K562 (cell line): ENCODE results near the gene VEGFB. TPM values are rescaled to one million over a fixed set of nuclear protein-coding genes. Genes with fewer than 3 reads are reported as not detected.

Experiments used
- ATF1 ChIP-seq, 2 experiments: fragments of 450-650 bp in 1 of 2; IDR thresholded peaks; 2 replicates each; pipeline ENCODE4 v1.6.1; 2016; ENCODE audit warnings: missing compliant biosample characterization in 1 of 2, missing genetic modification characterization in 1 of 2
- CBX3 ChIP-seq, 2 experiments: IDR thresholded peaks; 1 replicate in 1 of 2; 2 replicates in 1 of 2; pipeline ENCODE4 v1.6.1; 2012; ENCODE audit warnings: inconsistent platforms in 2 of 2, low read length in 2 of 2, borderline replicate concordance in 1 of 2, control low read depth in 1 of 2
- CLOCK ChIP-seq: fragments of 250-450 bp; sonication (Bioruptor Pico); IDR thresholded peaks from 2 replicates; pipeline ENCODE4 v1.4.0; 2020; ENCODE audit warnings: mild to moderate bottlenecking, moderate library complexity, borderline replicate concordance
- EGR1 ChIP-seq: fragments of 450-650 bp; conservative IDR thresholded peaks from 2 replicates; pipeline ENCODE4 v1.6.1; 2017; ENCODE audit warnings: mild to moderate bottlenecking
- FOXO4 ChIP-seq: fragments of 450-650 bp; formaldehyde crosslinking; IDR thresholded peaks from 2 replicates; pipeline ENCODE4 v1.4.0; 2020; ENCODE audit warnings: mild to moderate bottlenecking, moderate library complexity
- MYC ChIP-seq, 2 experiments: fragments of 250-450 bp in 1 of 2; sonication (Bioruptor Pico) in 1 of 2; IDR thresholded peaks; 2 replicates each; pipeline versions ENCODE4 v1.5.1 to v1.6.1; 2012 to 2021; ENCODE audit warnings: low read depth in 2 of 2, borderline replicate concordance in 1 of 2, improper control_type of control experiment in 1 of 2, low read length in 1 of 2, mild to moderate bottlenecking in 1 of 2, moderate library complexity in 1 of 2
- NFIC ChIP-seq: fragments of 450-650 bp; IDR thresholded peaks from 2 replicates; pipeline ENCODE4 v1.6.1; 2017; ENCODE audit warnings: mild to moderate bottlenecking, inconsistent platforms
- POLR3A ChIP-seq: IDR thresholded peaks from 2 replicates; pipeline ENCODE4 v1.6.1; 2011; ENCODE audit warnings: borderline replicate concordance, mild to moderate bottlenecking, moderate library complexity; ENCODE audit not compliant: insufficient read length, insufficient read depth; ENCODE audit errors: extremely low read depth
- SIN3A ChIP-seq, 2 experiments: fragments of 150-350 bp in 1 of 2; IDR thresholded peaks; 2 replicates each; pipeline ENCODE4 v1.6.1; 2011 to 2016; ENCODE audit warnings: borderline replicate concordance in 2 of 2, low read depth in 2 of 2, low read length in 2 of 2, mild to moderate bottlenecking in 2 of 2, moderate library complexity in 2 of 2; ENCODE audit not compliant: control insufficient read depth in 1 of 2
- SRSF1 ChIP-seq: fragments of 200-400 bp; formaldehyde crosslinking; IDR thresholded peaks from 2 replicates; pipeline ENCODE4 v1.6.1; 2017; ENCODE audit warnings: mild to moderate bottlenecking, low read depth, low read length, moderate library complexity
- SRSF3 ChIP-seq: fragments of 200-400 bp; formaldehyde crosslinking; IDR thresholded peaks from 2 replicates; pipeline ENCODE4 v1.6.1; 2016; ENCODE audit warnings: mild to moderate bottlenecking, low read length, moderate library complexity; ENCODE audit not compliant: insufficient read depth
- U2AF2 ChIP-seq: fragments of 200-400 bp; formaldehyde crosslinking; optimal IDR thresholded peaks from 2 replicates; pipeline ENCODE3; 2017; ENCODE audit warnings: low read depth, mild to moderate bottlenecking, low read length
- ZNF23 ChIP-seq: fragments of 250-450 bp; sonication (Bioruptor Pico); IDR thresholded peaks from 2 replicates; pipeline ENCODE4 v1.4.0; 2020; ENCODE audit warnings: mild to moderate bottlenecking
- ZNF239 ChIP-seq: fragments of 250-450 bp; sonication (Bioruptor Pico); IDR thresholded peaks from 2 replicates; pipeline ENCODE4 v1.4.0; 2020; ENCODE audit warnings: mild to moderate bottlenecking
- ZNF274 ChIP-seq: IDR thresholded peaks from 2 replicates; pipeline ENCODE4 v1.6.1; 2011; ENCODE audit warnings: low read depth, mild to moderate bottlenecking, low read length, moderate library complexity, borderline replicate concordance
- ZNF586 ChIP-seq: fragments of 450-650 bp; formaldehyde crosslinking; conservative IDR thresholded peaks from 2 replicates; pipeline ENCODE4 v1.4.0; 2020; ENCODE audit warnings: mild to moderate bottlenecking, moderate library complexity
- ZNF644 ChIP-seq: fragments of 200-800 bp; sonication (Bioruptor generic); IDR thresholded peaks from 2 replicates; pipeline ENCODE4 v1.6.1; 2016; ENCODE audit warnings: low read depth, missing genetic modification characterization, missing compliant biosample characterization
- ZNF707 ChIP-seq: fragments of 250-450 bp; sonication (Bioruptor Pico); conservative IDR thresholded peaks from 2 replicates; pipeline ENCODE4 v1.8.0; 2022; ENCODE audit warnings: inconsistent platforms, mild to moderate bottlenecking, moderate library complexity
- ZNF764 ChIP-seq: fragments of 250-450 bp; sonication (Bioruptor Pico); IDR thresholded peaks from 2 replicates; pipeline ENCODE4 v1.4.0; 2020; ENCODE audit warnings: low read depth, mild to moderate bottlenecking, moderate library complexity
- polyA plus RNA-seq, 8 experiments: library from polyadenylated mRNA; depleted of rRNA in 4 of 8; stranded (reverse) in 5 of 8; unstranded in 3 of 8; fragments of >200 nt; fragmentation: Nextera tagmentation in 2 of 8; fragmentation: Illumina TruSeq in 1 of 8; extraction: Ambion mirVana in 2 of 8; extraction: Trizol in 1 of 8; gene quantifications; 2 replicates each; pipeline versions ENCODE4 v1.2.1 to v1.2.3, GENCODE V29; 2011 to 2014; ENCODE audit warnings: inconsistent platforms in 1 of 8, missing spikeins in 1 of 8
- total RNA-seq, 7 experiments: library from RNA; depleted of rRNA in 6 of 7; stranded (reverse); fragments of >200 nt in 6 of 7; fragmentation: Illumina TruSeq in 2 of 7; extraction: Trizol in 2 of 7; gene quantifications; 2 replicates each; pipeline versions ENCODE4 v1.2.1 to v1.2.3, GENCODE V29; 2011 to 2021; ENCODE audit warnings: low replicate concordance in 1 of 7
- TF ChIP-seq, protein P1 (sequence below): fragments of 250-450 bp; sonication (Bioruptor Pico); IDR thresholded peaks from 2 replicates; pipeline ENCODE4 v1.8.0; 2021; ENCODE audit warnings: moderate library complexity, mild to moderate bottlenecking, inconsistent platforms

The VEGFB gene
- total and polyA plus RNA-seq, 9 of the 15 experiments (the other 6 are each of a cell fraction or from before 2014, with no cell fraction given), result 11.0 to 83.4 (median 25.7) TPM

- TF ChIP-seq ATF1 (CRISPR knock-in tag; IDR thresholded peaks at IDR 0.05), result no peak
- TF ChIP-seq ATF1 (tag; IDR thresholded peaks at IDR 0.05), result peak; percentile 62
- no peak for TF ChIP-seq FOXO4
- TF ChIP-seq POLR3A, result no peak
- TF ChIP-seq ZNF707 (CRISPR knock-in tag), result no peak
- TF ChIP-seq ZNF586, result no peak
- no peak for TF ChIP-seq SRSF1
- peak; percentile 63; the same call in 1 of the 2 replicates for TF ChIP-seq ZNF644 (tag)
- peak in 1 of 2 experiments; percentile 64; a peak in 1 of 3 replicates for TF ChIP-seq CBX3 (IDR thresholded peaks at IDR 0.05; ENCODE audit: borderline replicate concordance in 1 of 2, low read length in 2 of 2)
- TF ChIP-seq SIN3A (IDR thresholded peaks at IDR 0.05; ENCODE audit: borderline replicate concordance in 2 of 2, control insufficient read depth in 1 of 2, low read depth in 2 of 2, low read length in 2 of 2), result peak; percentile 76 to 78; a peak in 1 of 4 replicates
- TF ChIP-seq ZNF764, result no peak
- no peak for TF ChIP-seq ZNF274
- TF ChIP-seq, protein P1, sequence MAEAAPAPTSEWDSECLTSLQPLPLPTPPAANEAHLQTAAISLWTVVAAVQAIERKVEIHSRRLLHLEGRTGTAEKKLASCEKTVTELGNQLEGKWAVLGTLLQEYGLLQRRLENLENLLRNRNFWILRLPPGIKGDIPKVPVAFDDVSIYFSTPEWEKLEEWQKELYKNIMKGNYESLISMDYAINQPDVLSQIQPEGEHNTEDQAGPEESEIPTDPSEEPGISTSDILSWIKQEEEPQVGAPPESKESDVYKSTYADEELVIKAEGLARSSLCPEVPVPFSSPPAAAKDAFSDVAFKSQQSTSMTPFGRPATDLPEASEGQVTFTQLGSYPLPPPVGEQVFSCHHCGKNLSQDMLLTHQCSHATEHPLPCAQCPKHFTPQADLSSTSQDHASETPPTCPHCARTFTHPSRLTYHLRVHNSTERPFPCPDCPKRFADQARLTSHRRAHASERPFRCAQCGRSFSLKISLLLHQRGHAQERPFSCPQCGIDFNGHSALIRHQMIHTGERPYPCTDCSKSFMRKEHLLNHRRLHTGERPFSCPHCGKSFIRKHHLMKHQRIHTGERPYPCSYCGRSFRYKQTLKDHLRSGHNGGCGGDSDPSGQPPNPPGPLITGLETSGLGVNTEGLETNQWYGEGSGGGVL (CRISPR knock-in tag), result no peak
- TF ChIP-seq ZNF23, result no peak
- TF ChIP-seq MYC (IDR thresholded peaks at IDR 0.05; ENCODE audit: low read depth, low read length), result peak; percentile 93
- 0 out of 2 replicates have a peak, but pooled peaks have one; percentile 74 for TF ChIP-seq MYC (CRISPR knock-in tag; IDR thresholded peaks at IDR 0.05; ENCODE audit: borderline replicate concordance, low read depth)
- TF ChIP-seq ZNF239 (CRISPR knock-in tag), result no peak
- no peak for TF ChIP-seq SRSF3
- TF ChIP-seq NFIC, result no peak
- no peak for TF ChIP-seq CLOCK (CRISPR knock-in tag)
- peak; percentile 76 for TF ChIP-seq EGR1
- no peak for TF ChIP-seq U2AF2
Observed at GRCh38 chr11:64246871-64247728, 12.7 kb downstream of the VEGFB start, which contains the start of gene PPP1R14B (continued).
